T1000 (cell line): ENCODE results near the gene GALNT15.

ENCODE experiments used
- DNase-seq: peaks from one replicate; lab custom pipeline; 2025; ENCODE audit warnings: mixed read lengths; lab: John Stamatoyannopoulos, UW

Gene GALNT15

DNA sequence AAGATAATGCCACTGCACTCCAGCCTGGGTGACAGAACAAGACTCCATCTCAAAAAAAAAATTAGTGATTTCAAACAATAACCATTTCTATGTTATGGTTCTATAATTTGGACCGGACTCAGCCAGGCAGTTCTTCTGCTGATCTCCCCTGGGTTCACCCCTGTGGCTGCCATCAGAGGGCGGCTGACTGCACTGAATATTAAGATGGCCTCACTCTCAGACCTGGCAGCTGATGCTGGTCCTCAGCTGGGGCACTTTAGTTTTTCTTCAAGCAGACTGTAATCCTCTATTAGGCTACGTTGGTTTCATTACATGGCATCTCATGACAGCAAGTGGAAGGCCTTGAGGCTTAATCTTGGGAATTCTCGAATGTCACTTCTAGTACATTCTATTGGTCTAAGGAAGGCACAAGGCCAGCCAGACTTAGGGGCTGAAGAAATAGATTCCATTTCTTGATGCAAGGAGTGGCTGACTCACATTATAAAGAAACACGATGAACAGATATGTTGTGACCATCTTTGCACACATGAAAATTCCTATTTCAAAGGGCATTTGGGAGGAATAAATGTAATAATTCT is 12.8 kb downstream of the GALNT15 start:
- no peak for DNase-seq

DNA sequence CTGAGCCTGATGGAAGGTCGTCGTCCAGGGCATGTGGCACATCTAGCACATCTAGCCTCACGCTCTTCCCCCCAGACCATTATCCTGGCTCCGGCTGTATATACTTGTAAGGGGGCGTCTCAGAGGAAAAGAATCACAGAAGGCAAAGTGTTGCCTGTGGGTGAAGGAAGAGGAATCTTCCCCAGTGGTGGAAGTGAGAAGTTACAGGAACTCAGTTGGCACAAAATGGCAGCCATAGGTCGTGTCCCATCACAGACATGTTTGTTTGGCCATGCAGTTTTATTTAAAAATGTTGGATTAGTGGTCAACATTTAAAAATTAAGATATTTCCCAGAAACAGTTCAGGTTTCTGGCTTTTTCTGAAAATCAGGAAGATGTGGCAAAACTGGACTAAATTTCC is 13.6 kb downstream of the GALNT15 start:
- DNase-seq = no peak

DNA sequence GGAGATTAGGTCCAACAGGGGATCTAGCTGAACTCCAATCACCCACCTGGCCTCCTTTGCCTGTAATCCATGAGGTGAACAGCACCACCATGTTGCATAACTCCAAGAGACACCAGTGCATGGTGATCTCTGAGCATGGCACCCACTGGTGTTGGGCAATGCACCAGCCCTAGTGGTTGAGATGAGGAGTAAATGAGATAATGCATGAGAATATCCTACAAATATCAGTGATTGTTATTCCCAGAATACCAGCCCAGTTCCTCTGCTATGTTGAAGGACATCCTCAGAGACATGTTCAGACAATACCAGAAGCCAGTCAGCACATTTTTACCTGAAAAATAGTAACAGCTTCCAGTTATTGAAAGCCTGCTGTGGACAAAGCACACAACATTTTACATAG is 14.7 kb downstream of the GALNT15 start:
- DNase-seq = no peak

DNA sequence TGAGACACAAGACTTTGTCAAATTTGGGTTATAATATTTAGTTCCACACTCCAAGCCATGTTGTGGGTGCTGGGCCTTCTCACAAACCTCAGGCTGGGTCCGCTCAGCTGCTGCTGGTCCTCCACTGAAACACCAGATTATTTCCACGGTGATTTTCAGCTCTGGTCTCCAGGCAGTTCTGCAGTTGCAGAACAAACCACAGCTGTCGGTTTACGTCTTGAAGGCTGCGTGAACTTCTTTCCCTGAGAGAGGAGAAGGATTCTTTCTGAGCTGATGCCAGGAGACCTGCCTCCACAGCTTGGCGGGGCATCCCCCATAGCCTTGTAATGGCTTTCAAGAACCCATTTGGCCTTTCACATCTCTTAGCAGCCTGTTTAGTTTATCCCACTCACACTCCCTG is 16.2 kb downstream of the GALNT15 start:
- no peak for DNase-seq

DNA sequence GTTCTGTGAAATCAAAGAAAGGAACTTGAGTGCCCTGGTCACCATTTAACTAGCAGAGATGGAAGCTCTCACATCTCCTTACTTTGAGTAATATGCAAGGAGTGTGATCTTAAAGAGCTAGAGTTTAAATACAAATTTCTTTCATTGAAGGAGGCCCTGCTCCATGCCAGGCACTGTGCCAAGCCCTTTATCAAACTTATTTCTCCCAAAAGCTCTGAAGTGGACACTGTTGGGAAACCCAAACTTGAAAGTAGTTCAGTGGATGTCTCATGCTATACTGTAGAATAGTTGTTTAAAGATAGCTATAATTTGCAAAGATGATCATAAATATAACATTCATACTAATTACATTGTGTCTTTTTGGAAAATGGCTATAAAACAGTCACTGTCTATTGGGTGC is 17.1 kb downstream of the GALNT15 start:
- DNase-seq = no peak

DNA sequence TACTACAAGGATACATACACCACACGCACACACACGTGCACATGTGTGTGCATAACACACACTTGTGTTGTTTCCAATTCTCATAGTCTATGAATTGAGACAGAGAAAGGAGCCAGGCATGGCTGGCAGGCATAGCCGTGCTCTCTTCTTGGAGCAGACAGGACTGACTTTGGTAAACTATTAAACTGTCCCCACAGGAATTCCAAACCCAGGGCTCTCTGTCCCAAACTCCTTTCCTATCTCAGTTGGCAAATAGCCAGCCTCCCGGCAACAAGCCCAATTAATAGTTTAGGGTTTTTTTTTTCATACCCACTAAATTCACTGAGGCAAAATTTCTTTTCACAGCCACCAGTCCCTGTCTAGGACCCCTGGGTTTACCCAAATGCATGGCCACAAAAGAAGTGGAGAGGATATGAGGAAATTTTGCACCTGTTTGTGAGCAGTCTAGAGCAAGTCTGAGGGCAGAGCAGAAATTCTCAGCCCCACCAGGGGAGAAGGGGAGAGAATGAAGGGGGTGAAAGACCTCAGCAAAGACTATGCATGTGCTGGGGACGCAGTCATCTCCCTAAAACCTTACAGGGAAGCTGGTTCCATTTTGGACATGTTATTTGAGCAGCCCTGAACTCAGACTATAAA is 17.8 kb downstream of the GALNT15 start:
- no peak for DNase-seq

DNA sequence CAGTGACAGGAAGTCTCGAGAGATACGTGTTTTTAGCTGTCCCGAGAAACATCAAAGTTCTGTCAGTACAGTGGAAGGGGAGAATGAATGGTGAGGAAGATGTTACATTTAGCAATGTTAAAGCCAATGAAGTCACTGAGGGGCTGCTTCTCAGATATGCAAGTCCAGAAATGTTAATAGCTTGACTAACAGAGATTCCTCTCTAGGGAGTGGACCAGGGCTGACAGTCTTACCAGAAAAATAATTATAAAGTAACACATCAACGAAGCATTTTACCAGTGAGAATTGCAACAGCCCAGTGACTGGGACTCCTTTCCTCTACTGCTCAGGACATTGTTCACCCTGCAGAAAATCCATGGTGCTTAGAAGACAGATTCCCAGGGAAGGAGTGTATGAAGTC is 23.9 kb downstream of the GALNT15 start:
- DNase-seq = no peak

DNA sequence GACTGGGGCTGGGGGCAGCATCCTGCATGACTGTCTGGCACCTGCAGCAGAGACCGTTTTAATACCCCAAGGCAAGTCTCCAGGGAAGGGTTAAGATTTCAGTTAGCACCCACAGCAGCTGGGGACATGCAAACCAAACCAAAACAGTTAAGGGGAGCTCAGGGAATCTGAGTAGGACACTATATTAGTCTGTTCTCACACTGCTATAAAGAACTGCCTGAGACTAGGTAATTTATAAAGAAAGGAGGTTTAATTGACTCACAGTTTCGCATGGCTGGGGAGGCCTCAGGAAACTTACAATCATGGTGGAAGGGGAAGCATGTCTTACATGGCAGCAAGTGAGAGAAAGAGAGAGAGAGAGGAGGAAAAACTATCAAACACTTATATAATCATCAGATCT is 25.3 kb downstream of the GALNT15 start:
- DNase-seq = no peak

DNA sequence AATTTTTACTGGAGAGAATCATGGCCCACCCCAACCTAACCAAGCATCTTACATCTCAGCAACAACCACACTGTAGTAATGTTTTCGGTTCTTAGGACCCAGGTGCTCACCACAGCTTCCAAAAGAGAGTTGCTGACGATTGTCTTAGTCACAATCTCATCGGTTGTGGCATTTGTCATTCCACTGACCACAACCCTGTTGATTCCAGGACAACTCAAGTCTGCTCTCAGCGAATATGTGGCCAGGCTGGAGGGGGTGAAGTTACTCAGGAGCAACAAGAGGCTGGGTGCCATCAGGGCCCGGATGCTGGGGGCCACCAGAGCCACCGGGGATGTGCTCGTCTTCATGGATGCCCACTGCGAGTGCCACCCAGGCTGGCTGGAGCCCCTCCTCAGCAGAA is 25.9 kb downstream of the GALNT15 start:
- DNase-seq = no peak

DNA sequence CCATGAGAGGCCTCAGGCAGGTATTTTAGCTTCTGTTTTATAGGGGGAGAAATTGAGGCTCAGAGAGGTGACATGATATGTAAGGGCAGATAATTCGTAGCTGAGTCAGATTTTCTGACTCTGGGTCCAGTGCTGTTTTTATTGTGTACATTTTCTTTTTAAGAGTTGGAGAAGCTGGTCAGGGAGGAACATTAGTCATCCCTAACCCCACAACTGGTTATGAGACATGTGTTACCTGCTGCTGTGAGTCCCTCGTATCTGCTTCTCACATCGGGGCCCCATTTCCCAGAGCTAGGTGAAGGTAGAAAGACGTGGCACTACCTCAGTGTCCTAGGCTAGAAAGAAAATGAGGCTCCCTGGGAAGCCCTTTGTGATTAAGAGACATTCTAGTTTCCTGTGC is 28.6 kb downstream of the GALNT15 start:
- DNase-seq = no peak

DNA sequence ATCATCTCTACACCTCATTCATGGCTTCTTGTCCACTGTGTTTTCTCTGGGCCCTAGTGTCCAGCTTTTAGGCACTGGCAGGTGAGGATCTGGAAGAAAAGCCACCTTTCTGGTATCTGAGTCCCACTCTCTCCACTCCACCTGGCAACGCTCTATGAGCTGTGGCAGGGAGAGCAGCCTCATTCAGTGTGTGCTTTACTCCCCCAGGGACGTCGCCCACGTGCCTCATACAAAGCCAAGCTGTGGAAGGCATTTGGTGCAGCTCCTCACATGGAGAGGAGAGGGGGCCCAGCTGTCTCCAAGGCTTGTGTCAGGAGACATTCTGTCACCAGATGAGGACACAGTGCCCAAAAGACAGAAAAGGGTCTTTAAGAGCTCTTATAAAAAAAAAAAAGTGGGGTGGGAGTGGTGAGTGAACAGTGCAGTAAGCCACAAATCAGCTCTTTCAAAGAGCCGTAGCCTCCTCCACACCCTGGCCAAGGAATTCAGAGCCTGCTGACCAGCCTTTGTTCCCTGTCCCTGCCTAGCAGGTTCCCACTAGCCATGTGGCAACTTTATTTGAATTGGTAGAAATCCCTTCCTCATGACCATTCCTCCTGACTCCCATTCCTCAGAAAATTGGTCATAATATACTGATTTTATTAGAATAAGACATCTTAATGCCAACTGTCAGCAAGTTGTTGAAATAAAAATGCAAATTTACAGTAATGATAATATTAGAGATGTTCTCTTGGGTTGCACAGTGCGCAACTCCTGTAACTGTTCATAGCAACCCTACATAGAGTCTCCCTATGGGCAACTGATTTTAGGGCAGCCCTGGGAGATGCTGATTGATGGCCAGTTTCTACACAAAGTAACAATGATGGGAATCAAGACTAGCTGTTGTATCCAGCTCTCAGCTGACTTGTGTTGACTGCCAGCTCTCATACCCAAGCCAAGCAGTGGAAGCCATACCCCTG is 29.5 kb downstream of the GALNT15 start:
- DNase-seq = no peak

DNA sequence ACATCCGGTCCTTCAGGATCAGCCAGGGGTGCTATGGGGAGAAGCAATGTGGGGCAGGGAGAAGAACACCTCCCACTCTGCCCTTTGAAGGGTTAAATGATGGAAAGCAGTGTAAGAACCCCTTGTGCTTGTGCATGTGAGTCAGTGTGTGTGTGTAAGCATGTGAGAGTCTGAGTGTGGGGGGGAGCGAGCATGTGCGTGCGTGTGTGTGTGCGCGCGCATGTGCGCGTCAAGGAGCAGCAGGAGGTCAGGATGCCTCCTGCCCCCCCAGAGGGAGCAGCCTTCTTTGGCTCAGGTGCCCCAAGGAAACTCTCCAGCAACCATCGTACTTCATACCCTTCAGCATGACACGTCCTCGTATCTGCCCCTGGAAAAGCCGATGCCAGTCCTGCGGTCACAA is 30.3 kb downstream of the GALNT15 start:
- no peak for DNase-seq

DNA sequence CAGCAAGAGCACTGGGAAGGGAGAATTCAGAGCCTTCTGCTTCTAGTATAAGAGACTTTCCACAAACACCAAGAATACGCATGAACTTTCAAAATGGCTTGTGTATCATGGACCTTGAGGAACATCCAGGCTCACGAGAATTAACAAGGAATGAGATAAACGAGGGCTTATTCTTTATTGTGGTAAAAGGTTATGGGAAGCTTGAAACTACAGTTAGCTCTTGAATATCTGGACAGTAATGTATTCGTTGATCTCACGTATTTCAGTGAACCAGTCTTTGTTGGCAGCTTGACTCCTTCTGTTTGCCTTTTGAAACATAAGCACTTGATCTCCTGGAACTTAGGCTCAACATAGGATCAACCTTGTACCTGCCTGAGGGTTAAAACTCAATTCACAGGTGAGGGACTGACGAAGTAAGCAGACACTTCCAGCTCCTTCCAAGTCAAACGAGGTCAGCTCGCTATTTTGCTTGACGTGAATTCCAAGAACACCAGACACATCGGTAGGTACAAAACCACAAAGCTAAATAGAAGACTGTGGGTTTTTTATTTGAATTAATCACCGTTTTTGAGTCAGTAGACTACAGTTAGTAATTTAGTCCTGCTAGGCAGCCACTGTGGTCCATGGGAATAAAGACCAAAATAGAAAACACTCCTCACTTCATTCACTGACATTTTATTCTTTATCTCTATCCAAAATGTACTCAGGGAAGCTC is 30.8 kb downstream of the GALNT15 start:
- no peak for DNase-seq

DNA sequence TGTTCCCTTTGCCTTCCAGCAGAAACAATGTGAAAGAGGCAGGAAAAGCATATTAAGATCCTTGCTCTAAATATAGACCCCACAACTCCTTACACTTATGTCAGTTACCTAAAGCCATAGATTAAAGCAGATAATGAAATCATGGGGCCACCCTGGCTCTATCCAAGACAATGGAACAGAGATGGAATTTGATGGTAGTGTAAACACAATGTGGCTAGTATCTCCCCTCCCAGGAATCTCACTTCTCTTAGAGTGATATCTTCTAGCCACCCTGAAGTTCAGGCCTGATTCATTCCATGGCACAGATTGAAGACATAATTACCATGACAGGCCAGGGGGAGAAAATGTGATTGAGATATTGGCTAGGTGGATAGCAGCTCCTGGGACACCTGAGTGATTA is 32.6 kb downstream of the GALNT15 start:
- no peak for DNase-seq

DNA sequence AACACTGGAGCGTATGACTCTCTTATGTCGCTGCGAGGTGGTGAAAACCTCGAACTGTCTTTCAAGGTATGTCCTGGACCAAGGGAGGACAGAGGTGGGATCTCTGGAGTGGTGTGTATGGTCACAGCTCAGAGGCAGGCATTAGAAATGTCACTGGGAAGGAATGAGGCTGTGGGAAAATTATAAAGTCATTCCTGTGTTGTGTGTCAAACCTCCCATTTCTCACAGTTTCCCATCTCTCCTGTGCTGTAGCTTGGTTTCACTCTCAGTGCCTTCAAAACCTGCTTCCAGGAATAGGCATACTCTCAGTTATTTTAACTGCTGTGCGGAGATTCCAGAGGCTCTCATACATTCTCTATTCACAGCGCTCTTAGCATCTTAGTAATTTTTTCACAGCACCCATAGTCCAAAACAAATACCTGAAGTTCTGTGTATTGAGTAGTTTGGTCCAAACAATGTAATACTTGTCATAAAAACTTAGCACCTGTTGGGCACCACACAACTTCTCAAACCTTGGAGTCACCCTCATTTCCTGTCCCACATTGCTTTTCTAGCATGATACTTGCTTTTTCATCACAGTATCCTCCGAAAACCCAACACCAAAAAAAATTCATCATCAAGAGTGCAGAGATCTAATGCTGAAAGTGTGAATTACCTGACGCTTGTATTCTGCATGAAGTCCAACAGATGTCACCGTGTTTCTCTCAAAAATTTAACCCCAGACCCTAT is 36.9 kb downstream of the GALNT15 start:
- DNase-seq = no peak

DNA sequence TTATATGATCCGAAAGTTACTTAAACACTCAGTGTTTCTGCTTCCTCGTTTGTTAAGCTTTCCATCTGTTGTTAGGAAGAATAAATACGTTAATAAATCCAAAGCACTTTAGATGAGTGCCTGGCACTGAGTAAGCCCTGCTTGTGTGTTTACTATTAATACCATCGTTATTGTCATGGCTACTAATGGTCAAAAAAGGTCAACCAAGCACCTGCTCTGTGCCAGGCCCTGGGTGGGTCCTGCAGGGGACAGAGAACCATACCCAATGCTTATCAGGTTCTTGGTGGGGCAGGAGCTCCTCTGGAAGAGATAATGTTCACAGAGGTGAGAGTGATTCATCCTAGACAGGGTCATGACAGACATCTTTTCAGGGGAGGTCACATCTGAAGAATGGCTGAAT is 39.9 kb downstream of the GALNT15 start:
- no peak for DNase-seq

DNA sequence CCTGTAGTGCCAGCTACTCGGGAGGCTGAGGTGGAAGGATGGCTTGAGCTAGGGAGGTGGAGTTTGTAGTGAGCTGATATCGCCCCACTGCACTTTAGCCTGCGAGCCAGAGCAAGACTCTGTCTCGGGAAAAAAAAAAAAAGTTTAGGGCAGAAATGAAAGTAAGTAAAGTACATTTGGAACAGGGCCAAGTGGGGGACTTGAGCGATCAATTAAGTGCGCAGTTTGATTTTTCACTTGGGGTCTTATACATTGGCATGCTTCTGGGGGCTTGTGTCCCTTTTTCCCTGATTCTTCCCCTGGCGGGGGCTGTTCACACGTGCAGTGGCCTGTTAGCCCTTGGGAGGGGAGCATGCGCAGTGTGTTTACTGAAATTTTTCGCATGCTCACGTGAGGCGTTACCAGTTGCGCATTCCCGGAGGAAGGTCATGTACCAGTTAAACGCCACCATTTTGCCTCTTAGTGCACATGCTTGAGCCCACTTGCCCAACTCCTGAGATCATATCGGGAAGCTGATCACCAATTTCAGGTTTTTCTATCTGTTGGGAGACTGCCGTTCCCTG is 42.0 kb downstream of the GALNT15 start:
- DNase-seq = no peak

DNA sequence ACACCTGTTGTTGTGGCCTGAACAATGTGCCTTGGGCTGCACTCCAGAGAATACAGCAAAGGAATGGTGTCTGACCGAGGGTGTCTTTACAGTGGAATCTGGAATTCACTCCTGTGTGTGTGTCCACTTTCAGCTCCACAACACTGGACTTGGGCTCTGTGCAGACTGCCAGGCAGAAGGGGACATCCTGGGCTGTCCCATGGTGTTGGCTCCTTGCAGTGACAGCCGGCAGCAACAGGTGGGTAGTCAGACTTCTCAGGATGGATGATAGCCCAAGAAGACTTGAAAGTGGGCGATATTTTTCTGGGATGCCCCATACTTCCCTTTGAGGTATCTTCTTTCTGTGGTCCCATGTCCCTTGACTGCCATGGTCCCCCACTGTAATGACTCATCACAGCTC is 45.3 kb downstream of the GALNT15 start:
- DNase-seq = no peak

DNA sequence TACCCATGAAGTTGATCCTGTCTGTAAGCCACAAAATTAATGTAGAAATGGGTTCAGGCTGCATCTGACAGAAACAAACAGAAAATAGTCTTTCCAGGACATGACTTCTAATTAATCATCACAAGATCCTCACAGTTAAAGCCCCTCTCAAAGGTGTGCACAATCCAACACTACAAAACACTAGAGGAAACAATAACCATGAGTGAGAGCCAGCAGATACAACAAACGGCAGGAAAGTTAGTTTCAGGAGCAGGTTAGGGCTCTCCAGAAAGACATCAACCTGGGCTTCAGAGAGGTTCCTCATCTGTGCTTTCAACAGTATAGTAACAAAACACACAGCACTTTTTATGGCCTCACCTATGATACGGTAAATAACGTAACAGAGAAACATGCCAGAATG is 47.5 kb downstream of the GALNT15 start:
- DNase-seq = no peak

DNA sequence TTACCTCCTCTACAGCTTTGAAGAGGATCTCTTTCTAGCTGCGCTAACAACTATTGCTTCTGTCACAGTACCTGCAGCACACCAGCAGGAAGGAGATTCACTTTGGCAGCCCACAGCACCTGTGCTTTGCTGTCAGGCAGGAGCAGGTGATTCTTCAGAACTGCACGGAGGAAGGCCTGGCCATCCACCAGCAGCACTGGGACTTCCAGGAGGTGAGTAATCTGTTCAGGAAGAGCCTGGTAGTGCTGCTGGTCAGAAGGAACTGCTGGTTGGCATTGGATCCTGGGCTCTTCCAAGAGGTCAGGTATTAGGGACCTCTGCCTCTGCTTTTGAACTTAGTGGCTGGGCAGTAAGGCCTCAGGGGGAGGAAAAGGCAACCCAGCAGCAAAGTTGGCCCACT is 48.1 kb downstream of the GALNT15 start:
- no peak for DNase-seq

DNA sequence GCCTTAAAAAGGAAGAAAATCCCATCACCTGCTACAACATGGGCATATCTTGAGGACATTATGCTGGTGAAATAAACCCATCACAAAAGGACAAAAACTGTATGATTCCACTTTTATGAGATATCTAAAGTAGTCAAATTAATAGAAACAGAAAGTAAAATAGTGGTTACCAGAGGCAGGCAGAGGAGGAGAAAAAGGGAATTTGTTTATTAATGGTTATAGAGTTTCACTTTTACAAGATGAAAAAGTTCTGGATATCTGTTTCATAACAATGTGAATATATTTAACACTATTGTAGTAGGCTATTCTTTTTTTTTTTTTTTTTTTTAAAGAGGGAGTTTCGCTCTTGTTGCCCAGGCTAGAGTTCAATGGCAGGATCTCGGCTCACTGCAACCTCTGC is 49.8 kb downstream of the GALNT15 start:
- no peak for DNase-seq

DNA sequence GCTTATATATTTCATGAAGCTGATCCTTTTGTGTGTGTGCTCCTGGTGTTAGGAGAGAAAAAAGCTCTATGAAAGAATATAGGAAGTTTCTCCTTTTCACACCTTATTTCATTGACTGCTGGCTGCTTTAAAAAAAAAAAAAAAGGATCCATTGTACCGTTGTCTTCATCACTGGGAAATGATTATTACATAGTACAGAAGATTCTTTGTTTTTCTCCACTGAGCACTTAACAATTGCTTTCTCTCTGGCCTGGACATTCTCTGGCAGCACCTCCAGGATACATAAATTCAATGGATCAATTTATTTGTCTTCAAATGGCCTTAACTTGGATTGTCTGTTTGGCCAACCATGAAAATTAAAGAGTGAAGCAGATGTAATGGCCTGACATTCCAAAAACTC is 53.1 kb downstream of the GALNT15 start:
- DNase-seq = no peak
